ENCODE measurements around the gene TPX2. TPM values are rescaled to one million over a fixed set of nuclear protein-coding genes. Genes with fewer than 3 reads are reported as not detected.

The TPX2 gene
- total and polyA plus RNA-seq, 10 of the 15 experiments (the other 5 are each of a cell fraction or from before 2014, with no cell fraction given): 29.7 to 144 (median 89.0) TPM

GRCh38 chr20:31829731-31830130 is 90.6 kb downstream of the TPX2 start:
- no peak for ATAC-seq
- Histone ChIP-seq H3K4me3 (no peak overlapping the region), H3K4me1 (ENCODE audit: control insufficient read depth, insufficient read depth, low read length) (no peaks in the 10 kb centered on the region), H3K36me3 (ENCODE audit: control insufficient read depth in 2 of 2, insufficient read depth in 2 of 2, low read length in 1 of 2) (no peaks in the 10 kb centered on the region; a peak in 1 of 4 replicates), H3K79me2 (ENCODE audit: control insufficient read depth, insufficient read depth, low read length) (no peaks in the 10 kb centered on the region), H3K9ac (ENCODE audit: control insufficient read depth, insufficient read depth, low read length) (no peak overlapping the region), H2AFZ (ENCODE audit: control insufficient read depth, low read depth, low read length) (no peak overlapping the region), H3K27me3 (replicated peaks in 1 of 2; ENCODE audit: control insufficient read depth in 2 of 2, insufficient read depth in 2 of 2, low read length in 1 of 2) (no peaks in the 10 kb centered on the region), H3K4me2 (ENCODE audit: control insufficient read depth, insufficient read depth) (no peak overlapping the region), H3K27ac (ENCODE audit: control insufficient read depth, insufficient read depth) (no peak overlapping the region), H3K9me3 (replicated peaks; ENCODE audit: control insufficient read depth, insufficient read depth, low read length) (no peaks in the 10 kb centered on the region), H4K20me1 (ENCODE audit: control insufficient read depth, insufficient read depth) (no peaks in the 10 kb centered on the region)
- CTCF ChIA-PET: interaction anchor here (1.1 to 1.7 kb wide), 5 partner anchors 12 to 202 kb away, joined by 3 to 10 read pairs (median 5); no protein-coding TSS in a partner anchor
- POLR2A ChIA-PET: no interaction called here
- intact Hi-C loops (cut with micrococcal nuclease; ENCODE audit: unreplicated experiment): no loop called here
- RAD21 ChIA-PET (ENCODE audit: unreplicated experiment): interaction anchor here (0.7 kb wide), 1 partner anchor 137 kb away, joined by 3 read pairs; no protein-coding TSS in a partner anchor
- TF ChIP-seq WRNIP1 (IDR thresholded peaks at IDR 0.05; ENCODE audit: borderline replicate concordance, low read depth, low read length) (no peak), SMC3 (IDR thresholded peaks at IDR 0.05; ENCODE audit: borderline replicate concordance, low read length) (no peak), BHLHE40 (IDR thresholded peaks at IDR 0.05; ENCODE audit: borderline replicate concordance in 1 of 2, low read depth in 2 of 2, low read length in 1 of 2) (no peak), TCF3 (IDR thresholded peaks at IDR 0.05; ENCODE audit: borderline replicate concordance, insufficient read depth, low read depth, low read length) (no peak), BMI1 (IDR thresholded peaks at IDR 0.05; ENCODE audit: borderline replicate concordance) (no peak), USF2 (IDR thresholded peaks at IDR 0.05; ENCODE audit: borderline replicate concordance, low read depth, low read length) (no peak), BRCA1 (IDR thresholded peaks at IDR 0.05; ENCODE audit: low read depth, low read length) (no peak), NFYA (IDR thresholded peaks at IDR 0.05; ENCODE audit: borderline replicate concordance, low read depth, low read length) (no peak)
- BruUV-seq (replicated peaks): no TSS peak
- in situ Hi-C loops (cut with MboI): loop anchor here (10.0 kb wide), 1 partner anchor 825 kb away; no protein-coding TSS in a partner anchor
- 22% methylated on average over 6 of the region's 6 CpGs for WGBS (ENCODE audit: insufficient coverage, insufficient replicate concordance, low lambda C conversion rate, missing lambda C conversion rate)
- DNase-seq (ENCODE audit: low read depth, low spot score): no peak
- no peak for FAIRE-seq
- SMC1A ChIA-PET (ENCODE audit: uncharacterized antibody, unreplicated experiment): no interaction called here
